GM21381 (cell line): ENCODE data around the gene PRRC2A.
A peak's percentile ranks its signal among the peaks of the same experiment; 100 is the strongest.

ENCODE experiments used
- ATAC-seq: cut with Tn5 transposase; IDR thresholded peaks from one replicate; pipeline ENCODE4 v1.9.1; 2021; ENCODE audit warnings: mild to moderate bottlenecking, moderate library complexity; ENCODE audit not compliant: unreplicated experiment

The PRRC2A gene

DNA sequence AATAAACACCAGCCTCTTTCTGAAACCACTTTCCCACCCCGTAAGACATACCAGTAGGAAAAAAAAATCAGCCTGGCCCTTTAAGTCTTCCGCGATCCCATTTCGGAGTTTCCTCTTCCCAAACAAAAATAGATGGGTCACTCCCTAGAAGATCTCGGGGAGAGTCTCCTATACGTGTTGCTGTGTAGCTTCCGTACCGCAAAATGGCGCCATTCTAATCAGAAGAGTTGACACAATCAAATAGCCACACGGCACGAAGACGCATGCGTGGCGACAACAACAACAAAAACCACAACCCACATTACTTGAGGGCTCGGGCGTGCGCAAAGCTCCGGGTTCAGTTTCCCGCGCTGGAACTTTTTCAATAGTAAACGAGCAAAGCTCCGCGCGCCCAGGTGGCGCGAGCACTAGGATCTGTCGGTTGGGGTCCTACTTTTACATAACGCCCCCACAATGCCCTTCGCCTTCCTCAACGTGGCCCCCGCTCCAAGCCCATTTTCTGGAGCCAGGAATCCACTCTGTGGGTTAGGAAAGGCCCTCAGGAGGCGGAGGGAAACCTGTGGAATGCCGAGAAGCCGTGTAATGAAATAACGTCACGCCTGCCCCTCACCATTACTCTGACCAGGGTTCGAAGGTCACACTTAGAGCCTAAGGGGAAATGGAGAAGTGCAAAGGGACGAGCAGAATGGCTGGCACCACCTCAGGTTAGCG, 44.4 kb downstream of the PRRC2A start, which contains the start of gene GPANK1:
TSS of gene GPANK1 (minus strand) at position 208 of the 711 bp plus-strand sequence. CDS start 519 bp downstream, outside the sequence.
- ATAC-seq, result peak; percentile 31

DNA sequence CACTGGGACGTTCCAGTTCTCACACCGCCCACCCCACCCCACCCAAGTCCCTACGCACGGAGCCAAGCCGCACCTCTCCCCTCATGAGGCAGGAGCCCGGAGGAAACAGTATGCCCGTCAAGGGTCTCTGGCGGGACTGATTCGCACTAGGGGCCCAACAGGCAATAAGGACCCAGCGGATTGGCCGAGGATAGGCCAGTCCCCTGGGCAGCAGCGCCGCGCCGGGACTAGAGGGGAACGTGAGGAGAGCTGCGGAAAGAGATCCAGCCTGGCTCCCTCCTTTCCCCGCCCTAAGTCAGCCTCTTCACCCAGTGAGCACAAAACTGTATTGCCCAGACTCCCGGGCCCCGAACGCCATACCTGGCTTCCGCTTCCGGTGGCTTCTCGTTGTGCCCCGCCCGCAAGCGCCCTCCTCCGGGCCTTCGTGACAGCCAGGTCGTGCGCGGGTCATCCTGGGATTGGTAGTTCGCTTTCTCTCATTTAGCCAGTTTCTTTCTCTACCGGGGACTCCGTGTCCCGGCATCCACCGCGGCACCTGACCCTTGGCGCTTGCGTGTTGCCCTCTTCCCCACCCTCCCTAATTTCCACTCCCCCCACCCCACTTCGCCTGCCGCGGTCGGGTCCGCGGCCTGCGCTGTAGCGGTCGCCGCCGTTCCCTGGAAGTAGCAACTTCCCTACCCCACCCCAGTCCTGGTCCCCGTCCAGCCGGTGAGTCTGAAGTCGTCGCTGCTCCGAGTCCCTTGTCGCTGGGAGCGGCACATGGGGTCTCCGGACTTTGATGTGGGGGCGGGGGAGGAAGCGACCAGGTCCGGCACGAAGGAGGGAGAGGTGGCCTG, 45.2 kb downstream of the PRRC2A start, which contains the start of gene CSNK2B:
TSS of gene CSNK2B (plus strand) at position 580 of the 836 bp plus-strand sequence. CDS start 752 bp downstream, outside the sequence.
- peak; percentile 77 for ATAC-seq

DNA sequence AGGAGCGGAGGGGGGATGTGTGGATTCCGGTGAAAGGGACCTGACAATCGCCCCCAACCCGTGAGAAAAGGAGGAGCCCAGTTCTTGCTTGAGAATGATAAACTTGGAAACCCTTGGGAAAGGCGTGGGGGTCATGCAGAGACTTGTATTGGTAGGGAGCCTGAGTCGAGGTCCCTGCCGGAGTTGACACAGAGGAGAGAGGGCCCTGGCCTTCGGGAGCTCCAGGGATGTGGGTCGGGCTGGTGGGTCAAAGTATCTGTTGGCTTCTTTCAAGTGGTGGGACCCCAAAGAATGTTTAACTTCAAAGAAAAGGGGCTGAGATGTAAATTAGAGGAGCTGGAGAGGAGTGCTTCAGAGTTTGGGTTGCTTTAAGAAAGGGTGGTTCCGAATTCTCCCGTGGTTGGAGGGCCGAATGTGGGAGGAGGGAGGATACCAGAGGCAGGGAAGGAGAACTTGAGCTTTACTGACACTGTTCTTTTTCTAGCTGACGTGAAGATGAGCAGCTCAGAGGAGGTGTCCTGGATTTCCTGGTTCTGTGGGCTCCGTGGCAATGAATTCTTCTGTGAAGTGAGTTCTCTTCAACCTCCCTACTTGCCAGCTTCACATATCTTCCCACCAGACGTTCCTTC, 45.9 kb downstream of the PRRC2A start:
- no peak for ATAC-seq

DNA sequence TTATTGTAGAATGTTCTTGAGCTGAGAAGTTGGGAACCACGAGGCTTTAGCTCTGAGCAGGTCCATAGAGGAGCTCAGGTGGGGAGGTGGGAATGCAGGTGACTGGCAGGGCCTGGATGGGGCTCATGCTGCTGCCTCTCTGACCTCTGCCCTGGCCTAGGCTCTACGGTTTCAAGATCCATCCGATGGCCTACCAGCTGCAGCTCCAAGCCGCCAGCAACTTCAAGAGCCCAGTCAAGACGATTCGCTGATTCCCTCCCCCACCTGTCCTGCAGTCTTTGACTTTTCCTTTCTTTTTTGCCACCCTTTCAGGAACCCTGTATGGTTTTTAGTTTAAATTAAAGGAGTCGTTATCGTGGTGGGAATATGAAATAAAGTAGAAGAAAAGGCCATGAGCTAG, 49.2 kb downstream of the PRRC2A start, which contains the start of gene LY6G5B:
TSS of gene LY6G5B (plus strand) at position 301 of the 400 bp plus-strand sequence. CDS start 975 bp downstream, outside the sequence.
- no peak for ATAC-seq

DNA sequence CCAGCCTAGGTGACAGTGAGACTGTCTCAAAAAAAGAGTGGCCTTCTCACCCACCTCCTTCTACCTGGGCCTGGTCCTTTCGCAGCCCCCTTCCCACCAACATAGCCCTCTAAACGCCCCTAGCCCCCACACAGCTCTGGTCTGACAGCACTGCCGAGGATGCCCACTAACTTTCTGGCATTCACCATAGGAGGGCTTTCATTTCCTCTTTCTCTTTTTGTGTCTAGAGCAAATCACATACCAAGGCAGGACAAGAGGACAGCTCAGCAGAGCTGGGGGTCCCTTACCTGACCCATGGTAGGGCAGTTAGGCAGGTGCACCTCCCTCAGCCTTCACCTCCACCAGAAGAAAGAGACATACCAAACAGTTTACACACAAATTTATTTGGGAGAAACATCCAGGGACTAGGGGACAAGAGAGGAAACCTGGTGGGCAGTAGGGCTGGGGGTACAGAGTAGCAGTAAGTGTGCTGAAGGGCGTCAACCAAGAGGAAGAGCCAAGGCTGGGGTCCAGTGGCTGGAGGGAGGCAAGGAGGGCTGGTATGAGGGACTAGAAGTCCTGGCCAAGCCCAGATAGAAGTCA, 55.9 kb downstream of the PRRC2A start:
- ATAC-seq, result no peak

DNA sequence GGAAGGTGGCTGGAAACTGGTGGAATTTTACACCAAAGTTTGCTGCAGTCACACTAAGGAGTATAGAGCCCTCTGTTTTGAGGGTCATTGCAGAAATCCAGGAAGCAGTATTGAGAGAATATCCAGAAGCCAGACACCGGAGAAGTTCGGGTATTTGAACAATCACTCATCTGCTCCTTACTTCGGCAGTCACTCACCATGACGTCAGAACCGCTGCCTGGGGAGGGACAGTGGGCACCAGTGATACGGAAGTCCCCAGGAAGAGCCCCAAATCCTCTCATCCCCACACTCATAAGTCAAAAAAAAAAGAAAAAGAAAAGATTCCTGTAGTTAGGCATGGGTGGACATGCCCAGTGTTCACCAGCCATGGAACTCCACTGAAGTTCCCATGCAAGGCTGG, 56.4 kb downstream of the PRRC2A start:
- no peak for ATAC-seq

DNA sequence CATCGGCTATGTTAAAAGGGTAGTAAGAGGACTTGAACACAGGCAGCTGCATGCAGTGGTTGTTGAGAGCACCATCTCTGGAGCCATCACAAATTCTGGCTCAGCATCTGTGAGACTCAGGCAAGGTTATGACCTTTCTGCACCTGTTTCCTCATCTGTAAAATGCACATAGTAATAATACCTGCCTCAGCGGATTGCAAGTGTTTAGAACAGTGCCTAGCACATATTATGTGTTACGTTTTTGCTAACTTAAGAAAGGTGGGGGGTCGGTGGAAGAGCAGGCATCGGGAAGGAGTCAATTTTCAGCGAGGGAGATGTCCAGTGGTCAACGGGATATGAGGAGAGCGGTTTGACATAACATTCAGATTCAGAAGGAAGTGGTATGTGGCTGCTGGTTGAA, 57.4 kb downstream of the PRRC2A start:
- no peak for ATAC-seq

DNA sequence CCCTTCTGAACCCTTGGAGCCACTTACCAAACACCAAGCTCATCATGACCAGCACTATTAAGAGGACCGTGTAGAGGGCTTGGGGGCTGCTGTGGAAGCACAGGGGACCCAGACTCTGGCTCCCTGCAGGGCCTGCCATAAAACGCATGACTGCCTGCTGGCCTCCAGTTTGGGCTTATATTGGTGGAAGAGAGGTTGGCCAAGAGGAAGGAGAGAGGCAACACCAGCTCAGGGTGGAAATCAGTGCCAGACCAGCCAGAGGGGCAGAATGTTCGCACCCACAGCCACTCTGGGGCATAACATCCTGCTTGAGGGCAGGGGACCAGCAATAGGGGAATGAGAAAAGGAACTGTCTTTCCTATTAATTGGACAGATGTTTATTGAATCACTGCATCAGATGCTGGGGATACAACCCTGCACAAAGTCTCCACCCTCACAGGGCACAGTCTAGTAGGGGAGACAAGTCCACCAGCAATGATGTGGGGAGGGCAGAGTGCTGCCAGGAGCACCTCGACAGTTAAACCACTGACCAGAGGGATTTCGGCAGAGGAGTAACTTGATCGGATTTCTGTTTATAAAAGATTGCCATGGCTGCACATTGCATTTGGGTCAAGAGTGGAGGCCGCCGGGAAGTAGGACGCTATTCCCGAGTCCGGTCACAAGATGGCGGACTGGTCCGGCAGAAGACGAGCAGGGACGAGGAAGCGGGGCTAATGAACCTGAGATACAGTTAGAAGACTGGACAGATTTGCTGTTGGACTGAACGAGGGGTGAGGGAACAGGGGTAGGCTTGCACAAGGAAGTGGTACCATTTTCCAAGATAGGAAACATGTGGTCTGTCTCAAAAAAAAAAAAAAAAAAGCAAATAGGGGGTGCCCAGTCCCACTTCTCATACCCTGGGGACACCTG, 60.0 kb downstream of the PRRC2A start, which contains the start of gene LY6G5C:
TSS of gene LY6G5C (minus strand) at position 842 of the 909 bp plus-strand sequence. CDS start at position 148, 694 bp downstream.
- no peak for ATAC-seq

DNA sequence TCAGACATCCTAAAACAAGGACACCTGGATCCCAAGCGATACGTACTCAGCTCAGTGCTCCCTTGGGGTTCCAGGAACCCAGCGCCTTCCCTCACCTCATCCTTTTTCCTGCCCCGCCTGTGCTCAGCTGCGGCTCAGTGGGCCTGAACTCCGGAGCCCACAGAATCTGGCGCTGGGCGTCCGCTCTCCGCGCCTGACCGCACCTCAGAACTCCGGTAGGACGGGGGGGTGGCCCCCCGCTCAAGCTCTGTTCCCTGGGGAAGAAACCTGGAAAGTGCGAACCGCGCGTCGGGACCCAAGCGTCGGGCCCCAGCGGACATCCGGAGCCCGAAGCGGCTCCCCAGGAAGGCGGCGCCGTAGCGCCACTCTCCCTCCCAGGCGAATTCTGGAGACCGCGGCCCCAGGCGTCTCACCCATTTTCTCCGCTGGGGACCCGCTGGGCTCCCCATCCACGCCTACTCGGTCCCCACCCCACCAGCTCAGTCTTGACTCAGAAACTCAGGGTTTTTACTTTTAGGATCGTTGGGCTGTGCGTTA, 60.7 kb downstream of the PRRC2A start:
- ATAC-seq, result no peak

DNA sequence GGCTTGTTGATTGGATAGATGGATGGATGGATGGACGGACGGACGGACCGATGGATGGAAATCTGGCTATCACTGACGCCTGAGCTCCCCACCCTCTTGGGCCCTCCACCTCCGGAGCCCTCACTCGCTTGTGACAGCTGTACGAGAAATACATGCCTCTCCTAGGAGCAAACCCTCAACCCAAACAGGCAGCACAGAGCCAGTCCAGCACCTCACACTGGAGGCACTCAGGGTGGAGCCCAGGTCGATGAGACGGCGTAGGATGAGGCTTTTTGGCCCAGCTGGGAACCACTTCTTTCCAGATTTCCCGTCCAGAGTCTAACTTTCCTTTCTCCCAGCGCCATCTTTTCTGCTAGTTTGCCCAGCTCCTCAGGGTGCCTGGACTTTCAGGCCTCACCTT, 63.1 kb downstream of the PRRC2A start:
- ATAC-seq, result no peak

DNA sequence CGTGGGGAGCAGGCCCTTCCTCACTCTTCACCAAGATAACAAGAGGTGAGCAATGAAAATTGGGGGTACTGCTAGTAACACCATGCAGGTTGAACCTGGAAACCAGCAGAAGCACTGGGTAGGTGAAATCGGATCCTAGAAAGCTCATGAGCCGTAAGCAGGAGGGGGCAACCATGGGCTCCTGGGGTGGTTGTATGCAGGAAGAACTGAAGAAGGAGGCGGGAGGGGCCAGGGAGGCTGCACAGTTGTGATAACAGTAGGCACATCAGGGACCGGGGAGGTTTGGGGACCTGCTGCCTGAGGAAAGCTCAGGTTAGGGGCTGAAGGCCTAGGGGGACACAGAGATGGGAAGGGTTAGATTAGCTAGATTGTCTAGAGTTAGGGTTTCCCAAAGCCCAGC, 66.0 kb downstream of the PRRC2A start:
- ATAC-seq, result no peak

DNA sequence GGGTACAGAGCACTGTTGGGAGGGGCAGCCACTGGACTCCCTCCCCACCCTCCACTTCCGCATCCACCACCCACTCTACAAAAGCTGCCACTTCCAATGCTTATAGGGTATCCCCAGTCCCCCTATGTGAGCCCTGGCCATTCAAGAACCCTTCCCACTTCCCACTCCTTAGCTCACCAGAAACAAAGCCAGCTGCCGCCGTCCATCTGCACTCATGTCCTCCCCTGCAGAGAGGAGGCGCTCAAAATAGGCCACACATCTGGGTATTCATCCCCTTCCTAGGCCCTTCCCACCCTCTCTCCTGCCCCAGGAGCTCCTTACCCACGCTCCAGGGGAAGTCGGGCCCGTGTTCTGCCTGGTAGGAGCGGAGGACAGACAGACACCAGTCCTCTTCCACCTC, 66.8 kb downstream of the PRRC2A start:
- no peak for ATAC-seq
